HCT116 (cell line): ENCODE measurements around the gene SPSB3.

Experiments
- FOSL1 ChIP-seq: IDR thresholded peaks from 2 replicates; pipeline ENCODE4 v1.6.1; 2012; ENCODE audit warnings: low read depth
- REST ChIP-seq: IDR thresholded peaks from 2 replicates; pipeline ENCODE4 v1.6.1; 2012; ENCODE audit warnings: low read depth

- TF ChIP-seq FOSL1 (no peak), REST (no peak)
Measured at GRCh38 chr16:1777375-1778199, 4.8 kb downstream of the SPSB3 start.
